GM12878 (cell line): ENCODE data around the gene FTO. TPM values are rescaled to one million over a fixed set of nuclear protein-coding genes. Genes with fewer than 3 reads are reported as not detected.

Source experiments
- ATAC-seq: fragments of 200-7000 bp; cut with Tn5 transposase; 3 replicates; pipeline ENCODE4 v1.9.1; 2020; ENCODE audit warnings: mild to moderate bottlenecking, moderate library complexity
- BruUV-seq: library from RNA; stranded (reverse); fragments of 400-500 nt; replicated peaks from 2 replicates; lab custom pipeline; 2021; lab: Mats Ljungman, UMichigan
- CTCF ChIA-PET: fragments of 300-600 bp; sonication (Branson Sonifier 250); formaldehyde crosslinking; extraction: SDS; loops from one replicate; lab custom pipeline; 2021; ENCODE audit warnings: inconsistent platforms; lab: Yijun Ruan, JAX
- POLR2A ChIA-PET: fragments of 350-600 bp; formaldehyde crosslinking; extraction: SDS; loops from one replicate; lab custom pipeline; 2021; ENCODE audit warnings: inconsistent platforms; lab: Charles Lee
- RAD21 ChIA-PET: fragments of 300-600 bp; sonication (Branson Sonifier 250); formaldehyde crosslinking; loops from one replicate; lab custom pipeline; 2023; ENCODE audit warnings: antibody characterized with exemption; ENCODE audit not compliant: unreplicated experiment; lab: Charles Lee
- SMC1A ChIA-PET: fragments of 300-600 bp; sonication (Branson Sonifier 250); formaldehyde crosslinking; loops from one replicate; lab custom pipeline; 2023; ENCODE audit not compliant: unreplicated experiment, uncharacterized antibody; lab: Charles Lee
- DNase-seq: peaks from one replicate; pipeline ENCODE4 v3.0.0-alpha.2; 2011; ENCODE audit warnings: low read depth, low spot score
- FAIRE-seq: peaks from 3 replicates; lab custom pipeline; 2011; peaks lifted over from hg19 to GRCh38; lab: Jason Lieb, UNC
- H2AFZ ChIP-seq: 2 replicates; pipeline ENCODE4 v1.6.0; 2011; ENCODE audit warnings: low read depth, low read length, control low read depth; ENCODE audit not compliant: control insufficient read depth
- H3K27ac ChIP-seq: 2 replicates; pipeline ENCODE4 v1.5.1; 2011; ENCODE audit warnings: control low read depth; ENCODE audit not compliant: control insufficient read depth, insufficient read depth
- H3K27me3 ChIP-seq, 2 experiments: replicated peaks in 1 of 2; 2 replicates each; pipeline versions ENCODE4 v1.6.0 to v1.6.1; 2011; ENCODE audit warnings: low read length in 1 of 2; ENCODE audit not compliant: control insufficient read depth in 2 of 2, insufficient read depth in 2 of 2
- H3K36me3 ChIP-seq, 2 experiments: 2 replicates each; pipeline ENCODE4 v1.5.1; 2011; ENCODE audit warnings: low read length in 1 of 2; ENCODE audit not compliant: control insufficient read depth in 2 of 2, insufficient read depth in 2 of 2
- H3K4me1 ChIP-seq: 2 replicates; pipeline ENCODE4 v1.6.1; 2011; ENCODE audit warnings: mild to moderate bottlenecking, low read length, moderate library complexity, mixed read lengths; ENCODE audit not compliant: control insufficient read depth, insufficient read depth
- H3K4me2 ChIP-seq: 2 replicates; pipeline ENCODE4 v1.6.0; 2011; ENCODE audit warnings: control low read depth; ENCODE audit not compliant: control insufficient read depth, insufficient read depth
- H3K4me3 ChIP-seq: fragments of 200-600 bp; sonication (generic); 2 replicates; pipeline ENCODE4 v1.5.1; 2016
- H3K79me2 ChIP-seq: 2 replicates; pipeline ENCODE4 v1.6.0; 2011; ENCODE audit warnings: low read length; ENCODE audit not compliant: control insufficient read depth, insufficient read depth
- H3K9ac ChIP-seq: 2 replicates; pipeline ENCODE4 v1.8.0; 2011; ENCODE audit warnings: low read length, control low read depth, mixed read lengths; ENCODE audit not compliant: control insufficient read depth, insufficient read depth
- H3K9me3 ChIP-seq: replicated peaks from 3 replicates; pipeline ENCODE4 v1.5.1; 2011; ENCODE audit warnings: mild to moderate bottlenecking, low read length; ENCODE audit not compliant: control insufficient read depth, insufficient read depth
- H4K20me1 ChIP-seq: 2 replicates; pipeline ENCODE4 v1.6.0; 2011; ENCODE audit not compliant: control insufficient read depth, insufficient read depth
- CUX1 ChIP-seq: IDR thresholded peaks from 2 replicates; pipeline ENCODE4 v1.6.1; 2012; ENCODE audit warnings: improper control_type of control experiment, low read depth, low read length; ENCODE audit not compliant: insufficient replicate concordance
- E4F1 ChIP-seq: fragments of 450-650 bp; IDR thresholded peaks from 2 replicates; pipeline ENCODE4 v1.6.1; 2018; ENCODE audit warnings: borderline replicate concordance, mild to moderate bottlenecking; ENCODE audit not compliant: partially characterized antibody
- PKNOX1 ChIP-seq: fragments of 450-650 bp; IDR thresholded peaks from 2 replicates; pipeline ENCODE4 v1.6.1; 2016; ENCODE audit warnings: mild to moderate bottlenecking
- REST ChIP-seq: IDR thresholded peaks from 2 replicates; pipeline ENCODE4 v1.6.1; 2012; ENCODE audit warnings: mild to moderate bottlenecking, low read depth, low read length
- SMC3 ChIP-seq: IDR thresholded peaks from 2 replicates; pipeline ENCODE4 v1.6.1; 2011; ENCODE audit warnings: low read length, improper control_type of control experiment, borderline replicate concordance
- ZZZ3 ChIP-seq: IDR thresholded peaks from 2 replicates; pipeline ENCODE4 v1.6.1; 2011; ENCODE audit warnings: low read depth; ENCODE audit not compliant: control insufficient read depth, insufficient read length
- WGBS: methylation state at CpG from one replicate; pipeline ENCODE4 v1.1.6; 2016; ENCODE audit warnings: low lambda C conversion rate; ENCODE audit not compliant: insufficient replicate concordance, insufficient coverage; ENCODE audit errors: missing lambda C conversion rate; 5-methylcytosine and 5-hydroxymethylcytosine counted together
- in situ Hi-C: fragments of 300-500 bp; cut with MboI; formaldehyde crosslinking; loops from 9 replicates; pipeline ENCODE4 v1.14.3; 2018; ENCODE audit warnings: mixed read lengths
- intact Hi-C: fragments of 100-400 bp; cut with micrococcal nuclease; formaldehyde crosslinking; loops from one replicate; pipeline ENCODE4 v1.14.2; 2022; ENCODE audit not compliant: unreplicated experiment
- polyA plus RNA-seq, 11 experiments: library from polyadenylated mRNA; depleted of rRNA in 4 of 11; unstranded in 6 of 11; stranded (reverse) in 5 of 11; fragments of >200 nt; fragmentation: Nextera tagmentation in 4 of 11; fragmentation: Illumina TruSeq in 1 of 11; extraction: Ambion mirVana in 4 of 11; extraction: Trizol in 1 of 11; gene quantifications; 1 replicate in 1 of 11; 2 replicates in 10 of 11; pipeline versions ENCODE4 v1.2.1 to v1.2.3, GENCODE V29; 2011 to 2016; ENCODE audit warnings: inconsistent platforms in 2 of 11, missing spikeins in 2 of 11, low read depth in 1 of 11
- total RNA-seq, 4 experiments: library from RNA; depleted of rRNA in 3 of 4; stranded (reverse); fragments of >200 nt in 3 of 4; fragmentation: Illumina TruSeq in 1 of 4; extraction: Trizol in 1 of 4; gene quantifications; 2 replicates each; pipeline versions ENCODE4 v1.2.1 to v1.2.3, GENCODE V29; 2013 to 2021

FTO gene
- total and polyA plus RNA-seq, 10 of the 15 experiments (the other 5 are each of a cell fraction or from before 2014, with no cell fraction given): 20.1 to 55.0 (median 47.0) TPM

GRCh38 chr16:54033747-54034146, 329.8 kb downstream of the FTO start:
- SMC1A ChIA-PET: interaction anchor here (0.6 kb wide), 1 partner anchor 497 kb away, joined by 4 read pairs; no protein-coding TSS in a partner anchor
- peaks cover 3% of the 10 kb centered on the region; the same call in 2 of the 3 replicates for H3K9me3 ChIP-seq
- no peaks in the 10 kb centered on the region for H3K79me2 ChIP-seq
- TF ChIP-seq REST (no peak), ZZZ3 (no peak), PKNOX1 (no peak), SMC3 (no peak), CUX1 (no peak), E4F1 (no peak)
- TF ChIP-seq, all 136 proteins: peak for 0
- intact Hi-C loops (no loop called here), in situ Hi-C loops (no loop called here)
- 94% methylated on average over 6 of the region's 6 CpGs for WGBS
- Histone ChIP-seq H3K27ac (no peak overlapping the region), H3K36me3 (no peaks in the 10 kb centered on the region), H3K4me3 (no peak overlapping the region), H3K4me1 (no peaks in the 10 kb centered on the region), H3K4me2 (no peak overlapping the region), H3K9ac (no peak overlapping the region), H4K20me1 (no peaks in the 10 kb centered on the region), H3K27me3 (no peaks in the 10 kb centered on the region), H2AFZ (no peak overlapping the region)
- ATAC-seq: no peak
- RAD21 ChIA-PET: no interaction called here
- BruUV-seq: no TSS peak
- CTCF ChIA-PET: no interaction called here
- no peak for FAIRE-seq
- POLR2A ChIA-PET: no interaction called here
- DNase-seq: no peak
